GM23338 (cell line): Measurements from ENCODE around the gene PRR13. TPM values are rescaled to one million over a fixed set of nuclear protein-coding genes. Genes with fewer than 3 reads are reported as not detected.

Source experiments
- ATAC-seq: fragments of 200-7000 bp; cut with Tn5 transposase; 3 replicates; pipeline ENCODE4 v1.9.1; 2020
- DNase-seq: peaks from one replicate; pipeline ENCODE4 v3.0.0-alpha.2; 2015; ENCODE audit warnings: low spot score
- H2AFZ ChIP-seq: fragments of 200-600 bp; sonication (generic); 2 replicates; pipeline ENCODE4 v1.8.0; 2016; ENCODE audit warnings: antibody characterized with exemption, mild to moderate bottlenecking, moderate library complexity
- H3F3A ChIP-seq: fragments of 200-600 bp; sonication (generic); replicated peaks from 2 replicates; pipeline ENCODE4 v1.8.0; 2017; ENCODE audit warnings: antibody characterized with exemption, mixed run types, low read depth
- H3K27ac ChIP-seq: fragments of 200-600 bp; sonication (generic); 2 replicates; pipeline ENCODE4 v1.6.1; 2016; ENCODE audit warnings: low read depth
- H3K27me3 ChIP-seq: fragments of 200-600 bp; sonication (generic); 2 replicates; pipeline ENCODE4 v1.8.0; 2016; ENCODE audit warnings: mild to moderate bottlenecking, mixed run types, moderate library complexity; ENCODE audit not compliant: insufficient read depth
- H3K36me3 ChIP-seq: fragments of 200-600 bp; sonication (generic); 2 replicates; pipeline ENCODE4 v1.8.0; 2016; ENCODE audit warnings: mild to moderate bottlenecking; ENCODE audit not compliant: insufficient read depth
- H3K4me1 ChIP-seq: fragments of 200-600 bp; sonication (generic); 2 replicates; pipeline ENCODE4 v1.8.0; 2016; ENCODE audit warnings: mild to moderate bottlenecking, moderate library complexity; ENCODE audit not compliant: insufficient read depth
- H3K4me2 ChIP-seq: fragments of 200-600 bp; sonication (generic); 2 replicates; pipeline ENCODE4 v1.7.1; 2017; ENCODE audit warnings: mixed run types
- H3K4me3 ChIP-seq: fragments of 200-600 bp; sonication (generic); 2 replicates; pipeline ENCODE4 v1.6.1; 2016; ENCODE audit warnings: mixed run types
- H3K79me2 ChIP-seq: fragments of 200-600 bp; sonication (generic); replicated peaks from 2 replicates; pipeline ENCODE4 v1.8.0; 2017; ENCODE audit warnings: mild to moderate bottlenecking; ENCODE audit not compliant: insufficient read depth
- H3K9me2 ChIP-seq: fragments of 200-600 bp; sonication (generic); 2 replicates; pipeline ENCODE4 v1.8.0; 2017; ENCODE audit not compliant: insufficient read depth
- H4K20me1 ChIP-seq: fragments of 200-600 bp; sonication (generic); replicated peaks from 2 replicates; pipeline ENCODE4 v1.8.0; 2017; ENCODE audit warnings: mild to moderate bottlenecking; ENCODE audit not compliant: insufficient read depth
- H3K27ac Mint-ChIP-seq: 2 replicates; pipeline ENCODE4 v1.8.0; 2020; ENCODE audit warnings: inconsistent platforms, mild to moderate bottlenecking, moderate library complexity, mixed read lengths
- H3K27me3 Mint-ChIP-seq: 3 replicates; pipeline ENCODE4 v1.8.0; 2022; ENCODE audit warnings: low read depth, mild to moderate bottlenecking, moderate library complexity, mixed read lengths, inconsistent platforms; ENCODE audit not compliant: insufficient read depth, poor library complexity
- H3K36me3 Mint-ChIP-seq: 3 replicates; pipeline ENCODE4 v1.8.0; 2021; ENCODE audit warnings: low read depth, mild to moderate bottlenecking, inconsistent platforms, moderate library complexity, mixed read lengths
- H3K4me1 Mint-ChIP-seq: 3 replicates; pipeline ENCODE4 v1.8.0; 2020; ENCODE audit warnings: mild to moderate bottlenecking, inconsistent platforms, mixed read lengths
- H3K4me3 Mint-ChIP-seq: 3 replicates; pipeline ENCODE4 v1.8.0; 2021; ENCODE audit warnings: moderate library complexity, mild to moderate bottlenecking, inconsistent platforms, mixed read lengths
- H3K9me3 Mint-ChIP-seq: 3 replicates; pipeline ENCODE4 v1.8.0; 2020; ENCODE audit warnings: moderate library complexity, mild to moderate bottlenecking, inconsistent platforms, mixed read lengths
- CREB1 ChIP-seq: fragments of 250-450 bp; sonication (Bioruptor Pico); IDR thresholded peaks from 2 replicates; pipeline ENCODE4 v1.5.0; 2020; ENCODE audit warnings: low read depth, mild to moderate bottlenecking, moderate library complexity
- ETS1 ChIP-seq: IDR thresholded peaks from 2 replicates; pipeline ENCODE4 v1.6.1; 2016; ENCODE audit warnings: antibody characterized with exemption
- EZH2phosphoT487 ChIP-seq: fragments of 200-600 bp; sonication (generic); IDR thresholded peaks from one replicate; pipeline ENCODE4 v1.8.1; 2018; ENCODE audit warnings: antibody characterized with exemption; ENCODE audit not compliant: unreplicated experiment
- JUNB ChIP-seq: IDR thresholded peaks from one replicate; pipeline ENCODE4 v1.6.1; 2016; ENCODE audit warnings: antibody characterized with exemption; ENCODE audit not compliant: unreplicated experiment
- ZNF114 ChIP-seq: fragments of 250-450 bp; sonication (Bioruptor Pico); IDR thresholded peaks from 2 replicates; pipeline ENCODE4 v1.5.0; 2020; ENCODE audit warnings: mild to moderate bottlenecking, moderate library complexity
- ZNF331 ChIP-seq: fragments of 250-450 bp; sonication (Bioruptor Pico); IDR thresholded peaks from 2 replicates; pipeline ENCODE4 v1.5.0; 2020; ENCODE audit warnings: low read depth, mild to moderate bottlenecking, moderate library complexity
- ZNF462 ChIP-seq: fragments of 250-450 bp; sonication (Bioruptor Pico); IDR thresholded peaks from 2 replicates; pipeline ENCODE4 v1.5.0; 2020; ENCODE audit warnings: mild to moderate bottlenecking, moderate library complexity
- polyA plus RNA-seq: library from polyadenylated mRNA; unstranded; fragments of >200 nt; fragmentation: Nextera tagmentation; extraction: Ambion mirVana; gene quantifications from 2 replicates; pipeline ENCODE4 v1.2.1, GENCODE V29; 2016
- total RNA-seq: library from RNA; depleted of rRNA; stranded (reverse); fragments of >200 nt; shearing (Covaris generic); gene quantifications from 2 replicates; pipeline ENCODE4 v1.2.3, GENCODE V29; 2014

Gene PRR13
- total and polyA plus RNA-seq, 2 experiments from 2014 or later = 70.5 to 303 TPM

- TF ChIP-seq ZNF462 (no peak), EZH2phosphoT487 (no peak), CREB1 (CRISPR knock-in tag) (no peak)
Observed at GRCh38 chr12:53461591-53461990, 20.1 kb downstream of the PRR13 start (continued).

- Histone ChIP-seq H3K4me1 (peaks cover 11% of the 10 kb centered on the region; the same call in 1 of the 2 replicates), H3K79me2 (peaks cover 95% of the 10 kb centered on the region), H3K27me3 (no peaks in the 10 kb centered on the region), H2AFZ (no peak overlapping the region), H4K20me1 (peaks cover 89% of the 10 kb centered on the region), H3K9me2 (no peaks in the 10 kb centered on the region), H3K36me3 (peaks cover 97% of the 10 kb centered on the region), H3K27ac (no peak overlapping the region), H3K4me2 (no peak overlapping the region), H3K4me3 (no peak overlapping the region), H3F3A (peaks cover 66% of the 10 kb centered on the region)
- ATAC-seq = no peak
- H3K36me3 Mint-ChIP-seq = peaks cover 100% of the 10 kb centered on the region
- no peaks in the 10 kb centered on the region for H3K9me3 Mint-ChIP-seq
- H3K27me3 Mint-ChIP-seq = peaks cover 8% of the 10 kb centered on the region
- H3K27ac Mint-ChIP-seq = no peak overlapping the region
- no peak overlapping the region for H3K4me3 Mint-ChIP-seq
- no peak for DNase-seq
- H3K4me1 Mint-ChIP-seq = peaks cover 52% of the 10 kb centered on the region
- no peak for TF ChIP-seq ZNF114 (CRISPR knock-in tag)
- TF ChIP-seq ETS1 = no peak
- no peak for TF ChIP-seq ZNF462
- TF ChIP-seq JUNB = no peak
- no peak for TF ChIP-seq ZNF331 (CRISPR knock-in tag)
Observed at GRCh38 chr12:53462935-53463334, 21.4 kb downstream of the PRR13 start.
